Endometrial microvascular endothelial cells (primary cell): ENCODE data around the gene DHRS7B. TPM values are rescaled to one million over a fixed set of nuclear protein-coding genes. Genes with fewer than 3 reads are reported as not detected.

Experiments
- in situ Hi-C: cut with HindIII; loops from 2 replicates; pipeline ENCODE4 v1.10.0; 2017; ENCODE audit warnings: low sequenced_read_pairs, low pct_unique_long_range_greater_than_20kb; ENCODE audit errors: inconsistent ontology term
- total RNA-seq: library from RNA; depleted of rRNA; stranded (reverse); fragments of >200 nt; gene quantifications from one replicate; pipeline ENCODE4 v1.2.3, GENCODE V29; 2015; ENCODE audit errors: inconsistent ontology term

The DHRS7B gene
- total RNA-seq, 1 donor from 2014 or later = 33.5 TPM

DNA sequence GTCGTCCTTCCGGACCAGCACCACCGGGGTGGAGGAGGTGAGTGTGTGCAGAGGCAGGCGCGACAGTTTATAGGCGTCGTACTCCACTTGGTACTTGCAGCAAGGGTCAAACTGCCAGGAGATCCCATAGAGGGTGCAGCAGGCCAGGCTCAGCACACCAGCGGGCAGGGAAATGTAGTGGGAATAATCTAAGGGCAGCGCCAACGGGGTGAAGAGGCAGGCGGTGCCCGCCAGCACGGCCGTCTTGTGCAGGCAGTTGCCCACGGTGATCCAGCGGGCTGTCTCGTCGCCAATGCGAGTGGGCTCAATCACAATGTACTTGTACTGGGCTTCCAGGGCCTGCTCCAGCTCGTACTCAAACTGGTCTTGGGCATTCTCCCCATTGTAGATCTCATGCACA lies 71.6 kb downstream of the DHRS7B start:
- in situ Hi-C loops = no loop called here

GRCh38 chr17:21199311-21199710 lies 72.5 kb downstream of the DHRS7B start:
- in situ Hi-C loops = no loop called here

DNA sequence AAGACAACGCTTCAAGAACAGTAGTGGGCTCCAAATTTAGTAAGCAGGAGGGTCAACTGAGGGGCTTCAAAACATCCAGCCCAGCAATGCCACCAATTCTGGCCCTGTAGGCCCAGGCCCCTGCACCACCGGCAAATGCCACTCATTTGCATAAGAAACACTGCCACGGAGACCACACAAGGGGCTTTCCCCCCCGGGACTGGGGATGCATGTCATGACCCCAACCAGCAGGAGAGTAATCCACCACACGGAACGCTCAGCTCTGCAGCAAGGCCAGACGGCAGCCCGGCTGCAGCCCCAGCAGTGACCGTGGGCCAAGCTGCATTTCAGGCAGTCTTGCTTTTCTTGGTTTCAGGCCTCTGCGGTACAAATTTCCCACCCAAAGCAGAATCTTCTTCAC lies 73.1 kb downstream of the DHRS7B start:
- in situ Hi-C loops = no loop called here

DNA sequence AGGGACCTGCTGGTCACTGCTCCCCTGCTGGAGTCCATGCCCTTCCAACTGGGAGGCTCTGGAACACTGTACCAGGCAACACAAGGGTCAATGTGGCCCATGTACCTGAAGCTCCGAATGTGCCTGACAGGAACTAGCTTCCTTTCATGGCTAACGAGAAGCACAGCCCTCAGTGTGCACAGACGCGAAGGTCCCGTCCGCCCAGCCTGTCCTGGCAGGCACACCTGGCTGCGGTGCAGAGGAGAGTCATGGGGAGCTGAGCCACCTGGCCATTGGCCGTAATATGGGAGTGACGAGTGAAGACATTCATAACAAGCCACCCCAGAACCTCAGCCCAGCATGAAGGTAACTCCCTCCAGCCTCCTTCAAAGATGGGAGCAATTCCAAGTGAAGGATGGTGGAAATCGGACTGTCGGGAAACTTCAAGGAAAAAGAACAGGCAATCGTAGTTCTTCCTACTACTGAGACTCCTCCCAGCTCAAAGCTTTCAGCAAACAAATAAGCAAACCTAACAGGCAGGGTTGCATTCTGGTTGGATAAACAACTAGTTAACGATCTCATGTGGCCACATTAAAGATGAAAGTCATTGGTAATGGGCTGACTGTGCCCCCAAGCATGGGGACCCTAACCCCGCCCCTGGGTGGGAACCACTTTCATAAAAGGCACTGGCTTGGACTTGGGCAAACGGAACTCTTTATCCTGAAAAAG lies 74.0 kb downstream of the DHRS7B start:
- in situ Hi-C loops = no loop called here

GRCh38 chr17:21201298-21201595 lies 74.5 kb downstream of the DHRS7B start:
- in situ Hi-C loops = no loop called here

GRCh38 chr17:21201874-21202273 lies 75.1 kb downstream of the DHRS7B start:
- in situ Hi-C loops = no loop called here

DNA sequence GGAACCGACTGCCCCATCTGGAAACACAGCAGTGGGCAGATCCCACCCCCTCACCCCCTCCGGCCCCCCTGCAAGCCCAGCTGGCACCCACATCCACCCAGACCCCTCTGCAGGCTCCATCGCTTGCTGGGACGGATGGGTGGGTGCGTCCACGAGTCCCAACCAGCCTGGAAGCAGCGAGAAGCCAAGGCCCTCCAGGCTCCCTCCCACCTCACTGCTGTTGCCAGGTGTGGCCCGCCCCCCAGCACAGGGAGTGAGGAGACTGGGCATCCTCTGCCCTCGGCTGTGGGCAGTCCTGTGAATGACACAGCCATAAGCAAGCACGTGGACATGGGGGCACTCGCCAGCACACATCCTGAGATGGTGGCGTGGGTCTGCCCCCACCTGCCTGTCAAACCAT lies 75.7 kb downstream of the DHRS7B start:
- in situ Hi-C loops = no loop called here

GRCh38 chr17:21204935-21205334 lies 78.2 kb downstream of the DHRS7B start:
- in situ Hi-C loops = no loop called here

- in situ Hi-C loops = no loop called here
Measured at GRCh38 chr17:21208352-21208751, 81.6 kb downstream of the DHRS7B start.

GRCh38 chr17:21209511-21210175 lies 82.9 kb downstream of the DHRS7B start:
- in situ Hi-C loops = no loop called here

DNA sequence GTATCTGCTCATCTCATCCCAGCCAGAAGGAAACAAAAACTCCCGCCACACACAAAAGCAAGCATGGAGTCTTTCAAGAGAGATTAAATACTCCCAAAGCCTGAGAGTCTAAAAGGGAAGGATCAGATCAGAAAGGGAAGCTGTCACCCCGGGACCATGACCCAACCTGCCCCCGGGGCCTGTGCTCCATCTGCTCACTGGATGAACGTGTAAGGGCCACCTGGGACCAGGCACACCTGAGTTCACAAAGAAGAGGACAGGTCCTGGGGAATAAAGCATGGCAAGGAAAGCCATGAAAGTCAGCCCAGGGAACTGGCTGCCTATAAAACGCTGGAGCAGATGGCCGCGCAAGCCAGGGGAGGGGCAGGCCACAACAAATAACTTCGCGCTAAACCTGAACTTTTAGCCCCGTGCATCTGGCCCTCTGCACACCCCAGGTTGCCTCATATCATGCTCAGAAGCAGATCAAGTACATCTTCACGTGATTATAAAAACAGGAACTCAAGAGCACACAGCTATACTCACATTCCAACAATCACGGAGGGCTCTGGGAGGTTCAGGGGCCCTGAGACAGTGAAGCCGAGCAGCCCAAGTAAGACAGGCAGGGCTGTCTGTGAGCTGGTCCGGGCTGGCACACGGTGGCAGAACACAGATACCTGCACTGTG lies 83.8 kb downstream of the DHRS7B start:
- in situ Hi-C loops = no loop called here

DNA sequence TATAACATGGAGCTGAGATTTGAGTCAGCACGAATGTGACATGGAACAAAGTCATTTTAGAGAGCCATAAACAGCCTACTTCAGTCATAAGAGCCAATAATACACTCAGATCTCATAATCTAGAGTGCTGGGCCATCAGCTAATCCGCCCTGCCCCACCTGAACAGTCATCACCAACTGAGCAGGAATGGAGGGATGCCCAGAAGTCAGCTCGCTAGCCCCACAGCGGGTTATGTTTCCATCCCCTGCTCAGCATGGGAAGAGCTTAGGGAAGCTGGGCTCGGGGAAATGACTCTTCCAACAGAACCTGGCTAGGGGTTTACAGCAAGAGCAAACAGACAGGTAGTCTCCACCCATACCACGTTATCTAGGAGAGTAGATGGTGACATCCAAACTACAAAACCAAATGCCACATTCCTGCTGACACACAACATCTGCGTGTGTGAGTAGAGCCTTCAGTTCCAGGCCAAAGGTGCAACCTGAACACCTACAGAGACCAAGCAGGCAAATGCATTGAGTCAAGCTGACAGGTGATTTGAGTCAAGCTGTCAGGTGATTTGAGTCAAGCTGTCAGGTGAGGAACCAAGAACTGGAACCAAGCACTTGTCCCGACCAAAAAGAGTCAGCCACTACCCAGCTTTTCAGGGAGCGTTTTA lies 85.2 kb downstream of the DHRS7B start:
- in situ Hi-C loops = no loop called here

DNA sequence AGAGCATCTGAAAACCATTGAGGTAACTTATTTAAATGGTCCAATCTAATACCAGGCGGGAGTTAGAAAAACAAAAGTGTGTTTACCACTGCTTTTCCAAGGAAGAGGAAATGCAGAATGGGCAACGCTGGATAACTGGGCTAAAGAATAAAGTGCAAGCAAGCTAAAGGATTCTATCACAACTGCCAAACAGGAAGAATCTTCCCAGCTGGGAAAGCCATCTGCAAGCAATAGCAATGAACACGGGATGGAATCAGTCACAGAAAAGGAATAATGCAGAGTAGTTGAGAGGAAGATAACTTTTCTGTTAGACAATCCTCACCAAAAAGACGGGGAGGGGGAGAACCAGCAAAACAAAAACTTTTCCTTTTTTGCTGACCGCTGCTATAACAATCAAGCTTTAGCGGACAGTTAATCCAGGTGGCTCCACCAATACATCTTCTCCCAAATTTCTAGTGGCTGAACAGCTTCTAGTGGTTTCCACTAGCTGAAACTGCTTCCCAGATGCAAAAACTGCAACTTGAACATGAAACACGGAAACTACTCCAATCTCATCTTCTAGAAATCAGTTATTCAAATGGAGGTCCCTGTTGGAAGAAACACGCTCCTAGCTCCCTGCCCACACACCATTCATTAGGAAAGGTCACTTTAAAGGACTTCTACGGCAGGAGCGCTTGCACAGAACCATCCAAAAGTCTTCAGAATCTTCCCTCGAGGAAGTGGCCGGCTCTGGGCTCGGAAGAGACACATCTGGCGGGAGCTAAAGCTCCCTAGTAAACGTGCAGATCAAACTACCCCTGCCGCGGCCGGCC lies 86.3 kb downstream of the DHRS7B start:
- in situ Hi-C loops = no loop called here

DNA sequence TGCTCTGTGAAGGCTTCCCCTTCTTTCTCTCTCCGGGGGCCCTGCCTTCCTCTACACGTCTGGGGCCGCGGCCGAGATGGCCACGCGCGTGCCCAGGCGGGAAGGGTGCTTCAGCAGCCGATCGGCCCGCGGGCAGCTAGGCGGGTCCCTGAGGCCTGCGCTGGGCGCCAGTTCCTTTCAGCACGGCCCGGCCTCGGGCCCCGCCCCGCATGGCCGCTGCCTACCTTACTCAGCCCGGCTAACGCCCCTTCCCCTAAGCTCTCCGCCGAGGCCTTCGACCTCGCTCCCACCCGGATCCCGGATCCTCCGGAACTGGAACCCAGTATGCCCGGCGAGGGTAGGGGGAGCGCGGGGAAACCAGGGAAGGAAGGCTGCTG lies 86.9 kb downstream of the DHRS7B start:
- in situ Hi-C loops = no loop called here

DNA sequence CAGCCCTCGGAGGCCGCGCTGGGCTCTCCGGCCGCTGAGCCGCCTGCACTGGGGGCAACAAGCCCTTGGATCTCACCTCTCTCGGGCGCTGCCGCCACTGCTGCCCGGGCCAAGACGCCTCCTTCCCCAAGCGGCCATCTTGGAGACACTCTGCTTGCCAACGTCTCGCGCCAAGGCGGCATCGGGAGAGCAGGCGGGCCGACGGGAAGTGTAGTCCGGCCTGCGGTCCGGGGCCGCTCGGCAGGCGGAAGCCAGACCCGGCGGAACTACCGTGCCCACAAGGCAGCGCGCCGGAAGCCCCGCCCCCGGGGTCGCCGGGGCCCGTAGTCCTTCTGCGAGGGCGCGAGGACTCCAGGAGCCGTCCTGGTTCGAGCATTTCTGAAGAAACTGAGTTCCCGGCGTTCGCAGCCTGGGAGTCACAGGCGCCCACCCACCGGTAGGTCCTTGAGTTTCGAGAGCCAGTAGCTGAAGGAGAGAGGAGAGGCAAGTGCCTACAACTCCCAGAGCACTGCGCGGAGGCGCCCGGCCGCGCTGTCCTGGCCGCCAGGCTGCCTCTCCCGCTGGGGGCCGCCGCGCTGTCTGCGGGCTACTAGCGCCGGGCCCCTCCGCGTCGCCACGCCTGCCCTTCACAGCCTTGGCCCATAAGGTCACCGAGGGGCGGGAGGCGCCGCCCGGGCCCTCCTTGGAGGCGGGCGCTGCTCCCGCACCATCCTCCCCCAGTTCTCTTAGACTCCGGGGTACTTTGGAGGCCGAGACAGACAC lies 87.4 kb downstream of the DHRS7B start, which contains the start of gene TMEM11:
TSS of gene TMEM11 (minus strand) at position 147 of the 762 bp plus-strand sequence. CDS start at position 138, 9 bp downstream.
- in situ Hi-C loops = no loop called here

DNA sequence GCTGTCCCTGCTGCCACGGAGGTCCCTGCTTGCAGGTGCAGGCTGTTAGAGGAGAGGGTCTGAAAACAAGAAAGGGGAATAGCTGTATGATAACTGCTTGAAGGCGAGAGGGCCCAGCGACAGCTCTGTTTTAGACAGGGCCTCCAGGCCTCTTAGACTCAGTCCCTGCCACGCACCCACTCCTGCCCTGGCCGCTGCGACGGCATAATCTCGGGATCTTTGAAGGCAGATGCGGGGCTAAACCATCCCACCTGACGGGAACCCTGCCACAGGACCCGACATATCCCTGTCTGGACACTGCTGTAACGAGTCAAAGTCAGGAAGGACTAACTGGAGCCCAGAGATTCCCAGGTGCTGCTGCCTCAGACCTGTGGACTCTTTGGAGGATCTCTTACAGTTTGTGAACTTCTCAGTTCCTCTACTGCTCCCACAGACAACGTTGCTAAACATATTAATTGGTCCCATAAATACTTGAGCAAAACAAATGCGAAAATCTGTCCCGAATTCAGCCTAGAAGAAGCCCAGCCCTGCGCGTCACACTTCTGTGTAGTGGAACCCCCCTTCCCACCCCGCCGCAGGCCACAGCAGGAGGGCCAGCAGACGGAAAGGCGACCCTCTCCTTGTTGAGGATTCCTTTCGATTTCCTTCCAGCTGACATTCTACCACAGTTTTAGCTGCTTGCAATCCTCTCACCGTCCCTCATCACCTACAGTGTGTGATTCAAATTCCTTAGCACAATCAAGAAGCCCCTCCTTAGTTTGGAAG lies 88.2 kb downstream of the DHRS7B start:
- in situ Hi-C loops = no loop called here

DNA sequence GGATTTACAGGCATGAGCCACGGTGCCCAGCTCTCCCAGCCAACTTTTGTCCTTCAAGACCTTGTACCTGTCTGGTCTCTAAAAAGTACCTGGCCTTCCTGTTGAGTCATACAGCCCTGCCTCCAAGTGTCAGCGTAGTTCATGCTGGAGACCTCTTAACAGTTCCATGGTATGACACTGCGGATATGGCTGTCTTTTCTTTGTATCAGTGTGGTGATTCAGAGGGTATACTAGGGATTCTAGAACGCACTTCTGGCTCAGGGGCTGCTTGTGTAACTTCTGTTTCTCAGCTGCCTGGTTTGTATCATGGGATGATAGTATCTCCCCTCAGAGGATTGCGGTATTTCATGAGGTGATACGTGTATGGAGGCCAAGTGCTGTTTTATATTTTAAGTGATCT lies 89.2 kb downstream of the DHRS7B start:
- in situ Hi-C loops = no loop called here

GRCh38 chr17:21217346-21217745 lies 90.6 kb downstream of the DHRS7B start:
- in situ Hi-C loops = no loop called here
